PC-3 (cell line): Measurements from ENCODE around the gene LTB4R2.

Source experiments
- EZH2 ChIP-seq: fragments of 300-600 bp; sonication (generic); IDR thresholded peaks from one replicate; pipeline ENCODE4 v1.6.1; 2017; ENCODE audit warnings: antibody characterized with exemption, mild to moderate bottlenecking, low read length; ENCODE audit not compliant: unreplicated experiment
- EZH2phosphoT487 ChIP-seq: fragments of 300-600 bp; sonication (generic); IDR thresholded peaks from 2 replicates; pipeline ENCODE4 v1.6.1; 2018; ENCODE audit warnings: mild to moderate bottlenecking, antibody characterized with exemption, low read length, borderline replicate concordance
- TF ChIP-seq, protein P1 (sequence below): fragments of 300-600 bp; sonication (generic); conservative IDR thresholded peaks from 2 replicates; pipeline ENCODE4 v1.5.1; 2017; ENCODE audit warnings: antibody characterized with exemption, low read depth, mild to moderate bottlenecking, low read length

DNA sequence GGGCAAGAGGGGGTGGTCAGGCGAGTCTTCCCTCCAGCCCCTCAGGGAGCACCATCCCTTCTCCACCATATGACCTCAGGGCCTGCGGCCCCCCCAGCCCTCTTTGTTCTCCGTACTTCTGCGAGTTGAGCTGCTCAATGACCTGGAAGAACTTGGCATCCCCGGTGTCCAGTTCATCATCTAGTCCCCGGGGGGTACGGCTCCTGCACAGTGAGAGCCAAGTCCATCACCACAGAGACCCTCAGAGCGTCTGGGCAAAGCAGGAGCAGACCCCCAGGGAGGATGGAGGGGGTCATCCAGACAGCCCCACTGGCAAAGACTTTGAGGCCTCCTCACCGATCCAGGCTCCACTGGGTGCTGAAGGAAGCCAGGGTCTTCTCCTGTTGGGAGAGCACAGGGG is 16.0 kb downstream of the LTB4R2 start:
- TF ChIP-seq, protein P1, sequence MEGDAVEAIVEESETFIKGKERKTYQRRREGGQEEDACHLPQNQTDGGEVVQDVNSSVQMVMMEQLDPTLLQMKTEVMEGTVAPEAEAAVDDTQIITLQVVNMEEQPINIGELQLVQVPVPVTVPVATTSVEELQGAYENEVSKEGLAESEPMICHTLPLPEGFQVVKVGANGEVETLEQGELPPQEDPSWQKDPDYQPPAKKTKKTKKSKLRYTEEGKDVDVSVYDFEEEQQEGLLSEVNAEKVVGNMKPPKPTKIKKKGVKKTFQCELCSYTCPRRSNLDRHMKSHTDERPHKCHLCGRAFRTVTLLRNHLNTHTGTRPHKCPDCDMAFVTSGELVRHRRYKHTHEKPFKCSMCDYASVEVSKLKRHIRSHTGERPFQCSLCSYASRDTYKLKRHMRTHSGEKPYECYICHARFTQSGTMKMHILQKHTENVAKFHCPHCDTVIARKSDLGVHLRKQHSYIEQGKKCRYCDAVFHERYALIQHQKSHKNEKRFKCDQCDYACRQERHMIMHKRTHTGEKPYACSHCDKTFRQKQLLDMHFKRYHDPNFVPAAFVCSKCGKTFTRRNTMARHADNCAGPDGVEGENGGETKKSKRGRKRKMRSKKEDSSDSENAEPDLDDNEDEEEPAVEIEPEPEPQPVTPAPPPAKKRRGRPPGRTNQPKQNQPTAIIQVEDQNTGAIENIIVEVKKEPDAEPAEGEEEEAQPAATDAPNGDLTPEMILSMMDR: no peak
- no peak for TF ChIP-seq EZH2phosphoT487
- no peak for TF ChIP-seq EZH2
